ENCODE data around the gene PBX4.
"Not testable (repeated sequence)": the region's sequence is repeated elsewhere in the genome, so short reads cannot be mapped to it uniquely, and the experiment has no call there.

The PBX4 gene

DNA sequence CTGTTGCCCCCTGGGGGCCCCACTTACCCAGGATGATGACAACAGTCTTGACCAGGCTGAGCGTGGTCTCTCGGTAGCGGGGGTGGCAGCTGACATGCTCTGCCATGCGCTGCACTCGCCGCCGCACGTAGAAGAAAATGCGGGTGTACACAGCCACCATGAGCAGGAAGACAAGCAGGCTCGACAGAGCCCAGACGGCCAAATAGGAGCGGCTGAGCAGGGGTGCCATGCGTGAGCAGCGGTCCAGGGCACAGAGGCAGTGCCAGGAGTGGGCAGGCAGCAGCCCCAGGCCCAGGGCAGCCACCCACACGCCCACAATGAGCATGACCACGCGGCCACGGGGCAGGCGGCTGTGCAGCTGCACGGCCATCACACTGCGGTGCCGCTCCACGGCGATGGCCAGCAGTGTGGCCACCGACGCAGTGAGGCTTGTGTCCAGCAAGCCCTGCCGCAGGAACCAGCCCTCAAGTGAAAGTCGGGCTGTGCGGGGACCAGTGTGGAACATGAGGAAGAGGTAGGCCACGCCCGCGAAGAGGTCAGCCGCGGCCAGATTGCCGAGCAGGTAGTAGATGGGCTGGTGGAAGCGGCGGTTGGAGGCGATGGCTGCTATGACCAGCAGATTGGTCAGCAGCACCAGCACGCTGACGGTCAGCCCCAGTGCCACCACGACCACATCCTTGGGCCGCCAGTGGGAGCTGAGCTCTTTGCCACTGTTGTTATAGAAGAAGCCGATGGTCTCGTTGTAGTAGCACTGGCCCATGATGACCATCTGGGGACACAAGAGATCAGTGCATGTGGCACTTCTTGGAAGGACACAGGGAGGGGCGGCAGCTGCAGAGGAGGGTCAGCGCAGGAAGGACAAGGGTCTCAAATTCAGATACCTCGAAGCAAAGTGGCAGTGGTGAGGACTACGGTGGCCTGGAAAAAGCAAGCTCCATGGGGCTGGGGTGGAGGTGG lies 8.3 kb upstream of the PBX4 start:
- no peak for DNase-seq

- no peak for DNase-seq
Measured at GRCh38 chr19:19624032-19624570, 5.6 kb upstream of the PBX4 start.

GRCh38 chr19:19623383-19623782 lies 4.9 kb upstream of the PBX4 start:
- no peak for DNase-seq

- no peak for DNase-seq
Measured at GRCh38 chr19:19619849-19620210, 1.3 kb upstream of the PBX4 start.

DNA sequence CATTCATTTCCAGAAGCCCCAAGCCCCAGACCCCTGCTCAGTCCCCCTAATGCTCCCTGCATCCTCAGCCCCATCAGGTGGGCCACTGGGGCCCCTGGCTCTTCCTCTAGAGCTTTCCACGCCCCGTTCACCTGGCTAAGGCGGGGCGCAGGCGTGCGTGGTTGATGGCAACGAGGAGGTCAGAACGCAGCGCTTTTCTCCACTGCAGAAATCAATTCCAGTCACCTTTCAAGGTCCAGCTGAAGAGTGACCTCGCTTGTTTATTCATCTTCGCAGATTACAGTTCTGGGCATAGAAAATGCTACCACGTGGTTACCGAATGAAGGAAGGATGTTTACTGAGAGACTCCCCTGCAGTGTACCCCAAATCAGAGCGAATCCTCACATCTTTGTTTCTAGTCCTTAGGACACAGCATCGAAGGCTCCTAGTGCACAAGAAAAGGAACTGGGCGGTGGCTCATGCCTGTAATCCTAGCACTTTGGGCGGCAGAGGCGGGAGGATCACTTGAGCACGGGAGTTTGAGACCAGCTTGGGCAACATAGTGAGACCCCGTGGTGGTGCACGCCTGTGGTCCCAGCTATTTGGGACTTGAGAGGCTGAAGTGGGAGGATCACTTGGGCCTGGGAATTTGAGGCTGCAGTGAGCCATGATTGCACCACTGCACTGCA lies 828 bp upstream of the PBX4 start:
- no peak for DNase-seq

DNA sequence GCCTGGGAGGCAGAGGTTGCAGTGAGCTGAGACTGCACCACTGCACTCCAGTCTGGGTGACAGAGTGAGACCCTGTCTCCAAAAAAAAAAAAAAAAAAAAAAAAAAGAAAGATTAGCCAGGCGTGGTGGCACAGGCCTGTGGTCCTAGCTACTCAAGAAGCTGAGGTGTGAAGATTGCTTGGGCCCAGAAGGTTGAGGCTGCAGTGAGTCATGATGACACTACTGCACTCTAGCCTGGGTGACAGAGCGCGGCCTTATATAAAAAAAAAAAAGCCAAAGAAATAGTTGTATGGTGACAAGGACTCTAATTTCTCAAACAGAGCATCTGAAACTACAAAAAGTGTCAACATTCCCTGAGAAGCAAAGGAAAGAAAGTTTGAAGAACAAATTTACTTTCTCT lies 3.4 kb downstream of the PBX4 start:
- no peak for DNase-seq

GRCh38 chr19:19613506-19613905 lies 5.0 kb downstream of the PBX4 start:
- no peak for DNase-seq

- DNase-seq: no peak
Measured at GRCh38 chr19:19610376-19611202, 7.9 kb downstream of the PBX4 start.

DNA sequence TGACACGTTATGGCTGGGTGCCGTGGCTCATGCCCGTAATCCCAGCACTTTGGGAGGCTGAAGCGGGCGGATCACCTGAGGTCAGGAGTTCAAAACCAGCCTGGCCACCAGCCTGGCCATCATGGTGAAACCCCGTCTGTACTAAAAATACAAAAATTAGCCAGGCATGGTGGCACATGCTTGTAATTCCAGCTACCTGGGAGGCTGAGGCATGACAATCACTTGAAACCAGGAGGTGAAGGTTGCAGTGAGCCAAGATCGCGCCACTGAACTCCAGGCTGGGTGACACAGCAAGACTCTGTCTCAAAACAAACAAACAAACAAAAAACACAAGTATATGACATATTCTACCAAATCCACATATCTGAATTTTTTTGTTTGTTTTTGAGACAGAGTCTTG lies 11.8 kb downstream of the PBX4 start:
- not testable (repeated sequence) for DNase-seq

GRCh38 chr19:19606021-19606420 lies 12.5 kb downstream of the PBX4 start:
- no peak for DNase-seq

DNA sequence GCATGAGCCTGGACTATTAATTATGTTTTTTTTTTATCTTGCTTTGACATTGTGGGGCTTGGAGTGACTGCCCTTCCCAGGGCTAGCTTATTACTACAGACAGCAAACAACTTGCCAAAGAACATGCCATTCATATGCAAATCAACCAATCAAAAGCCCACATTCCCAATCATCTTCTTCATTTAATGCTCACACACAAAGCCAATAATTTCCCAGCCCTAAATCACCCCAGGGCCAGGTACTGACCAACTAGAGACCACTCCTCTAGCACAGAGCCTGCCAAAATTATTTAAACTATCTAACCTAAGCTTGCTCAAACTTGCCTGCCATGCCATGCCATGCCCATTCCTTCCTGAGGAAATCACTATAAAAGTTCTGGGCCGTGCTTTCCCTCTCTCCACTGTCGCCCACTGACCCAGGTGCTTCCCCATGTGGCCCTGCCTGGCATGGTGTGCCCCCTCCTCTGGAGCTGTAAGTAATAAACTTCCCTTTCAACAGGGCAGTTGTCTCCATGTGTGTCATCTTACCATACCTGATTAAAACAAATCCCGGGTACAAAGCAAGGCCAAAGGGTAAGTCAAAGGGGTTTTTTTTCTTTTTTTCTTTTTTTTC lies 15.7 kb downstream of the PBX4 start:
- no peak for DNase-seq

DNA sequence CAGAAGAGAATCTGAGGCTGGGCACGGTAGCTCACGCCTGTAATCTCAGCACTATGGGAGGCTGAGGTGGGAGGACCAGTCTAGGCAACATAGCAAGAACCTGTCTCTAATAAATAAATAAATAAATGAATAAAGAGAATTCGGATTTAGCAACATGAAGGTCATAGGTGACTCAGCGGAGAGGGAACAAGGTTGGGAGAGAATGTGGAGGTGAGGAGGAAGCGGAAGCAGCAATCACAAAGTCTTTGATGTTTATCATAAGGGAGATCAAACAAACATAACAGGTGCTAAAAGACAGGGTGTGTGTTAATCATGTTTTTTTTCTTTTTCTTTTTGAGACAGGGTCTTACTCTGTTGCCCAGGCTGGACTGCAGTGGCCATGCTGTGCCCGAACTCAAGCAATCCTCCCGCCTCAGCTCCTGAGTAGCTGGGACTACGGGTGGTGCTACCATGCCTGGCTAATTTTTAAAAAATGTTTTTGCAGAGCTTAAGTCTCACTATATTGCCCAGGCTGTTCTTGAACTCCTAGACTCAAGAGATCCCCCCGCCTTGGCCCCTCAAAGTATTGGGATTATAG lies 16.3 kb downstream of the PBX4 start:
- no peak for DNase-seq

GRCh38 chr19:19600793-19601330 lies 17.6 kb downstream of the PBX4 start:
- no peak for DNase-seq

DNA sequence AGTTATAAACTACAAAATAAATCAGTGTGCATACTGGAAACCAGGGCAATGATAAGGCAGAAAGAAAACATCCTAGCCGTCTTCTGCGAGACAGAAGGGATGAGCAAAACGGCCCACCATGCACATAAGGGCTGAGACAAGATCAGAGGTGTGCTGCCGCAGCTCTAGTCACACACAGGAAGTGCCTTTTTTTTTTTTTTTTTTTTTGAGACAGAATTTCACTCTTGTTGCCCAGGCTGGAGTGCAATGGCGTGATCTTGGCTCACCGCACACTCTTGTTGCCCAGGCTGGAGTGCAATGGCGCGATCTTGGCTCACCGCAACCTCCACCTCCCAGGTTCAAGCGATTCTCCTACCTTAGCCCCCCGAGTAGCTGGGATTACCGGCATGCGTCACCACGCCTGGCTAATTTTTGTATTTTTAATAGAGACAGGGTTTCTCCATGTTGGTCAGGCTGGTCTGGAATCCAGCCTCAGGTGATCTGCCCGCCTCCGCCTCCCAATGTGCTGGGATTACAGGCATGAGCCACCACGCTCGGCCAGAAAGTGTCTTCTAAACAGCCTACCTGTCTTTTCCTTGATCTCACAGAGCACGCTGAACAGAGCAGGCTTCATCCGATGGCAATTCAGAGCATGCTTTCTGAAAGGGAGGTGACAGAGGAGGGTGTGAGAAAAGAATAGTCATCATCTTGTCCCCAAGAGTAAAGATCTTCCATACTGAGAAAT lies 19.6 kb downstream of the PBX4 start:
- DNase-seq: not testable (repeated sequence)

GRCh38 chr19:19597809-19598306 lies 20.6 kb downstream of the PBX4 start:
- DNase-seq: no peak

- DNase-seq: no peak
Measured at GRCh38 chr19:19595171-19595701, 23.3 kb downstream of the PBX4 start.

- DNase-seq: no peak
Measured at GRCh38 chr19:19594381-19594780, 24.1 kb downstream of the PBX4 start.

GRCh38 chr19:19592690-19593089 lies 25.8 kb downstream of the PBX4 start:
- DNase-seq: no peak

DNA sequence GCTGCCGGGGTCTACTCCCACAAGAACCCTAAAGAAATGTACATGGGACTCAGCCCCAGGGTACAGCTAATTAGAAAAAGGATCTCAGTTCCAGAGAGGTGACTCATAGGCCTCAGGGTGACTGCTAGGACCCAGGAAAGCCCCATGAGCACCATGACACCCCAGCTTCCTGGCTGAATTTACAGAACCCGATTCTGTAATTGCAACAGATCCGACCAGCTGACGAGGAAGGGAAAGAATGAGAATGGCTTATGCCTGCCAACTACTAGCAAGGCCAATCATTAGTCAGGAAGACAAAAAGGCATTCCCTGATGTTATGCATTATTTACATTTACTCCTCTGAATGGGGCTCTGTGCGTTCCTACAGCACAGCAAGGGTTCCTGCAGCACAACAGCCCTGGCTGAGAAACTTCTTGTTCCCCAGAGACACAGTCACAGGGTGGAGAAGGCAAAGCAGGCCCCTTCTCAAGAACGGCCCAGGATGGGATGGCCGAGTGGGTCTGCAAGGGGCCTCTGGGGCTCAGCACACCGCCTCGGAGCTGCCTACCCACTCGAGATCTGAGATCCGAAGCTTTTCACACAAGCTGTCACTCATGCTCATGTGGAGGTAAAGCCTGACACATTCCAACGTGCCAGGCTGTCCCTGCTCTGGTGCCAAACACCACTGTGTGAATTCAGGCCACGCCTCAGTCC lies 27.2 kb downstream of the PBX4 start:
- no peak for DNase-seq

DNA sequence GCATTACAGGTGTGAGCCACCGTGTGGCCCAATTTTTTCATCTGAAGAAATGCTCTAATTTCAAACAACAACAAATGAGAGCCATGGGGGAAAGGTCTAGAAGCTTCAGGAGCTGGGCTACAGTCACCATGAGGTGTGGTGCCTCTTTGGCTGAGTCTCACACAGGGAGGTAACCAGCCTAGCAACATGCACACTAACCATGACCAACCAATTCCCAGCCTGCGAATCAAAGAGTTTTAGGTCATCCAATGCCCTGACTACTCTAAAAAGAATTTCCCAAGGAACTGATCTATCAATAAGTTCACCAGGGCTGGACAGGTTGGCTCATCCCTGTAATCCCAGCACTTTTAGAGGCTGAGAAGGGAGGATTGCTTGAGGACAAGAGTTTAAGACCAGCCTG lies 29.9 kb downstream of the PBX4 start:
- DNase-seq: no peak
